Keratinocyte (primary cell): ENCODE measurements around the gene SORBS1. TPM values are rescaled to one million over a fixed set of nuclear protein-coding genes. Genes with fewer than 3 reads are reported as not detected.

Experiments used
- DNase-seq: peaks from one replicate; pipeline ENCODE4 v3.0.0-alpha.2; 2011; ENCODE audit warnings: low read depth, missing footprints, low spot score
- FAIRE-seq: peaks from 2 replicates; lab custom pipeline; 2011; peaks lifted over from hg19 to GRCh38; lab: Jason Lieb, UNC
- H2AFZ ChIP-seq: 2 replicates; pipeline ENCODE4 v1.6.0; 2012; ENCODE audit warnings: low read length, control low read depth, inconsistent platforms; ENCODE audit not compliant: control insufficient read depth
- H3K27ac ChIP-seq: 2 replicates; pipeline ENCODE4 v1.5.1; 2011; ENCODE audit warnings: low read length; ENCODE audit not compliant: control insufficient read depth, insufficient read depth
- H3K27me3 ChIP-seq: 3 replicates; pipeline ENCODE4 v1.6.0; 2011; ENCODE audit warnings: low read length; ENCODE audit not compliant: control insufficient read depth, insufficient read depth; ENCODE audit errors: extremely low read depth
- H3K36me3 ChIP-seq, 2 experiments: 2 replicates in 1 of 2; 3 replicates in 1 of 2; pipeline ENCODE4 v1.5.1; 2011; ENCODE audit warnings: low read length in 2 of 2, mild to moderate bottlenecking in 1 of 2; ENCODE audit not compliant: control insufficient read depth in 2 of 2, insufficient read depth in 2 of 2; ENCODE audit errors: extremely low read depth in 1 of 2
- H3K4me1 ChIP-seq: 3 replicates; pipeline ENCODE4 v1.5.1; 2011; ENCODE audit warnings: low read length; ENCODE audit not compliant: control insufficient read depth, insufficient read depth; ENCODE audit errors: extremely low read depth
- H3K4me2 ChIP-seq: 3 replicates; pipeline ENCODE4 v1.6.0; 2011; ENCODE audit warnings: low read depth, low read length; ENCODE audit not compliant: control insufficient read depth, insufficient read depth; ENCODE audit errors: extremely low read depth
- H3K4me3 ChIP-seq, 3 experiments: fragments of 200-600 bp in 1 of 3; sonication (generic) in 1 of 3; 2 replicates in 2 of 3; 3 replicates in 1 of 3; pipeline ENCODE4 v1.5.1; 2011 to 2016; ENCODE audit warnings: low read length in 3 of 3, mild to moderate bottlenecking in 3 of 3, control low read depth in 2 of 3, inconsistent platforms in 1 of 3, low read depth in 1 of 3, mixed read lengths in 1 of 3, mixed run types in 1 of 3, moderate library complexity in 1 of 3; ENCODE audit not compliant: control insufficient read depth in 2 of 3, insufficient read depth in 2 of 3; ENCODE audit errors: extremely low read depth in 1 of 3
- H3K79me2 ChIP-seq: 2 replicates; pipeline ENCODE4 v1.6.0; 2012; ENCODE audit warnings: low read length; ENCODE audit not compliant: control insufficient read depth, insufficient read depth
- H3K9ac ChIP-seq: 3 replicates; pipeline ENCODE4 v1.6.0; 2011; ENCODE audit warnings: low read length; ENCODE audit not compliant: control insufficient read depth, insufficient read depth; ENCODE audit errors: extremely low read depth
- H3K9me1 ChIP-seq: 3 replicates; pipeline ENCODE4 v1.6.0; 2011; ENCODE audit warnings: low read length; ENCODE audit not compliant: control insufficient read depth, insufficient read depth; ENCODE audit errors: extremely low read depth
- H3K9me3 ChIP-seq: 2 replicates; pipeline ENCODE4 v1.5.1; 2012; ENCODE audit warnings: low read depth, low read length; ENCODE audit not compliant: control insufficient read depth
- H4K20me1 ChIP-seq: 3 replicates; pipeline ENCODE4 v1.6.0; 2011; ENCODE audit warnings: low read length; ENCODE audit not compliant: control insufficient read depth, insufficient read depth; ENCODE audit errors: extremely low read depth
- CTCF ChIP-seq, 3 experiments: IDR thresholded peaks in 1 of 3; conservative IDR thresholded peaks in 1 of 3; optimal IDR thresholded peaks in 1 of 3; 2 replicates in 2 of 3; 3 replicates in 1 of 3; pipeline versions ENCODE3 to v1.5.1; 2011; ENCODE audit warnings: low read length in 3 of 3, mild to moderate bottlenecking in 3 of 3, moderate library complexity in 2 of 3, control low read depth in 1 of 3, inconsistent platforms in 1 of 3; ENCODE audit not compliant: insufficient read depth in 2 of 3; ENCODE audit errors: extremely low read depth in 1 of 3
- EZH2 ChIP-seq: IDR thresholded peaks from one replicate; pipeline ENCODE4 v1.6.1; 2012; ENCODE audit warnings: inconsistent platforms, mild to moderate bottlenecking, low read length, moderate library complexity
- dilution Hi-C: fragments of 300-500 bp; cut with MboI; formaldehyde crosslinking; loops from one replicate; pipeline ENCODE4 v1.7.0; 2020; ENCODE audit warnings: low sequenced_read_pairs; ENCODE audit not compliant: extremely low pct_ligation_motif_present
- polyA plus RNA-seq, 5 experiments: library from polyadenylated mRNA; depleted of rRNA in 3 of 5; stranded (reverse) in 3 of 5; stranded (forward) in 1 of 5; unstranded in 1 of 5; fragments of >200 nt; gene quantifications; 1 replicate in 1 of 5; 2 replicates in 3 of 5; 3 replicates in 1 of 5; pipeline versions ENCODE4 v1.2.1 to v1.2.3, GENCODE V29; 2011 to 2012; ENCODE audit warnings: missing spikeins in 2 of 5, low read depth in 1 of 5, low replicate concordance in 1 of 5

The SORBS1 gene
- polyA plus RNA-seq, 1 donor (not counting 4 experiments of a cell fraction or from before 2014, with no cell fraction given), result 0.42 TPM

DNA sequence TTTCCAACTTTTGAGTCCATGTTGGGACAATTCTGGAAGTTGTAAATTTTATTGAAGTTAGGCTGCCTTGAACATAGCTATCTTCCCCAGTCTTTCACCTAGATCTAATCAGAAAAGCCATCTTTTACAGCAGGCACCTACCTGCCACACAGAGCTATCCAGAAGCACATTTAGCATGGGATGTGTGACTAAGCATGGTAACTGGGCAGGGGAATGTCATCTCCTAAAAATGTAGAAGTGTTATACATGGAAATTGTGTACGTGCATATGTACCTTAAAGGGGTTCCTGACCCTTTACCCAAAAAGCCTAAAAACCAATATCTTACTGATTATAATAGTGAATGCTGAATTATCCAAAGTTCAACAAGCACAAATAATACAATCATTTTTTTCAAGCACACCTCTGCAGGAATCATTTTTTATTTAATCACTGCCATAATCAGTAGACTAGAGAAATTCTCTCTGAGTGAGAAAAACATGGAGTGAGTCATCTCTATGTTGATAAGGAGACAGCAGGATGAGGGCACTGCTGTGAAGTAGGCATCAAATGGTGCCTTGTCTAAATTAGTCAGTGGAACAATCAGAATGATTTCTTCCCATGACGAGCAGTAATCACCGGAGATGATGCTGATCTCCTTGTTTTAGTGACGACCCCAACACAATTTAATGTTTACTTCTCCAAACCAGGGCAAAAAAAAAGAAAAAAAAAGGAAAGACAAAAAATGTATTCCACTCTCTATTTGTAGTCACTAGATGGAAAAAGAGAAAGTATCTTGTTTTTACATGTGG lies 75.9 kb downstream of the SORBS1 start:
- H3K79me2 ChIP-seq, result no peaks in the 10 kb centered on the region
- peaks cover 2% of the 10 kb centered on the region for H3K4me1 ChIP-seq
- TF ChIP-seq CTCF (optimal IDR thresholded peaks at IDR 0.05 in 1 of 3, IDR thresholded peaks at IDR 0.05 in 1 of 3, conservative IDR thresholded peaks at IDR 0.05 in 1 of 3; ENCODE audit: extremely low read depth in 1 of 3, insufficient read depth in 2 of 3, low read length in 3 of 3) (no peak), EZH2 (no peak)
- no peaks in the 10 kb centered on the region for H3K27me3 ChIP-seq
- FAIRE-seq (peak; percentile 71), DNase-seq (no peak)
- no peaks in the 10 kb centered on the region for H3K9me3 ChIP-seq
- H3K9ac ChIP-seq, result no peak overlapping the region
- H3K36me3 ChIP-seq, result no peaks in the 10 kb centered on the region
- no peaks in the 10 kb centered on the region for H3K9me1 ChIP-seq
- H3K27ac ChIP-seq, result no peak overlapping the region
- H2AFZ ChIP-seq, result no peak overlapping the region
- H3K4me2 ChIP-seq, result no peak overlapping the region
- no peak overlapping the region for H3K4me3 ChIP-seq
- H4K20me1 ChIP-seq, result no peaks in the 10 kb centered on the region
- dilution Hi-C loops, result no loop called here

- Histone ChIP-seq H3K4me2 (no peak overlapping the region), H3K27ac (no peak overlapping the region)
Observed at GRCh38 chr10:95482501-95483233, 78.5 kb downstream of the SORBS1 start.

More at GRCh38 chr10:95482501-95483233, 78.5 kb downstream of the SORBS1 start:
- no peak for DNase-seq
- peaks cover 2% of the 10 kb centered on the region for H3K4me1 ChIP-seq
- H3K9me3 ChIP-seq, result no peaks in the 10 kb centered on the region
- H3K27me3 ChIP-seq, result no peaks in the 10 kb centered on the region
- dilution Hi-C loops, result no loop called here
- no peak overlapping the region for H2AFZ ChIP-seq
- no peaks in the 10 kb centered on the region for H3K9me1 ChIP-seq
- no peaks in the 10 kb centered on the region for H3K79me2 ChIP-seq
- no peak overlapping the region for H3K9ac ChIP-seq
- no peaks in the 10 kb centered on the region for H4K20me1 ChIP-seq
- H3K36me3 ChIP-seq, result no peaks in the 10 kb centered on the region
- TF ChIP-seq EZH2, result no peak
- TF ChIP-seq CTCF (optimal IDR thresholded peaks at IDR 0.05 in 1 of 3, IDR thresholded peaks at IDR 0.05 in 1 of 3, conservative IDR thresholded peaks at IDR 0.05 in 1 of 3; ENCODE audit: extremely low read depth in 1 of 3, insufficient read depth in 2 of 3, low read length in 3 of 3), result no peak
- no peak overlapping the region for H3K4me3 ChIP-seq
- FAIRE-seq, result no peak
